Trophoblast cell (in vitro differentiated cells and primary cell): ENCODE measurements around the gene UHRF1.
"Not testable (repeated sequence)": the region's sequence is repeated elsewhere in the genome, so short reads cannot be mapped to it uniquely, and the experiment has no call there.

Experiments
- DNase-seq, 2 donors: peaks; one replicate each; pipeline ENCODE4 v3.0.0-alpha.2; 2016
- H2AFZ ChIP-seq: 2 replicates; pipeline ENCODE4 v1.6.1; 2013; ENCODE audit warnings: low read length, moderate library complexity, mild to moderate bottlenecking; ENCODE audit not compliant: insufficient read depth, poor library complexity
- H2AK5ac ChIP-seq: 2 replicates; pipeline ENCODE4 v1.6.1; 2013; ENCODE audit warnings: mild to moderate bottlenecking, low read length
- H2BK120ac ChIP-seq: 2 replicates; pipeline ENCODE4 v1.6.1; 2013; ENCODE audit warnings: low read length, mild to moderate bottlenecking, moderate library complexity; ENCODE audit not compliant: insufficient read depth, poor library complexity
- H2BK12ac ChIP-seq: 2 replicates; pipeline ENCODE4 v1.6.1; 2013; ENCODE audit warnings: mild to moderate bottlenecking, low read length, moderate library complexity
- H2BK5ac ChIP-seq: 2 replicates; pipeline ENCODE4 v1.6.1; 2013; ENCODE audit warnings: low read length, low read depth, moderate library complexity, mild to moderate bottlenecking; ENCODE audit not compliant: poor library complexity
- H3K14ac ChIP-seq: 2 replicates; pipeline ENCODE4 v1.6.1; 2013; ENCODE audit warnings: mild to moderate bottlenecking, low read length
- H3K18ac ChIP-seq: 2 replicates; pipeline ENCODE4 v1.6.1; 2013; ENCODE audit warnings: mild to moderate bottlenecking, low read length
- H3K23ac ChIP-seq: 2 replicates; pipeline ENCODE4 v1.6.1; 2013; ENCODE audit warnings: low read length
- H3K27ac ChIP-seq: 2 replicates; pipeline ENCODE4 v1.5.1; 2013; ENCODE audit warnings: low read depth, mild to moderate bottlenecking, inconsistent platforms, low read length, moderate library complexity
- H3K27me3 ChIP-seq: 2 replicates; pipeline ENCODE4 v1.6.1; 2013; ENCODE audit warnings: inconsistent platforms, mild to moderate bottlenecking, low read length, moderate library complexity; ENCODE audit not compliant: insufficient read depth
- H3K36me3 ChIP-seq, 2 experiments: 1 replicate in 1 of 2; 2 replicates in 1 of 2; pipeline ENCODE4 v1.6.1; 2013; ENCODE audit warnings: low read length in 2 of 2, mild to moderate bottlenecking in 2 of 2, moderate library complexity in 1 of 2; ENCODE audit not compliant: insufficient read depth in 2 of 2, control insufficient read depth in 1 of 2
- H3K4ac ChIP-seq: 2 replicates; pipeline ENCODE4 v1.6.1; 2013; ENCODE audit warnings: low read depth, mild to moderate bottlenecking, low read length, moderate library complexity
- H3K4me1 ChIP-seq, 2 experiments: 1 replicate in 1 of 2; 2 replicates in 1 of 2; pipeline ENCODE4 v1.6.1; 2013; ENCODE audit warnings: low read length in 2 of 2, mild to moderate bottlenecking in 2 of 2, moderate library complexity in 1 of 2; ENCODE audit not compliant: insufficient read depth in 2 of 2, control insufficient read depth in 1 of 2
- H3K4me2 ChIP-seq: 2 replicates; pipeline ENCODE4 v1.6.1; 2013; ENCODE audit warnings: inconsistent platforms, mild to moderate bottlenecking, low read length, moderate library complexity
- H3K4me3 ChIP-seq: 2 replicates; pipeline ENCODE4 v1.5.1; 2013; ENCODE audit warnings: mild to moderate bottlenecking, low read depth, low read length, inconsistent platforms
- H3K79me1 ChIP-seq: one replicate; pipeline ENCODE4 v1.6.1; 2013; ENCODE audit warnings: low read length
- H3K79me2 ChIP-seq: 2 replicates; pipeline ENCODE4 v1.6.1; 2013; ENCODE audit warnings: low read length, mild to moderate bottlenecking; ENCODE audit not compliant: control insufficient read depth, insufficient read depth, poor library complexity
- H3K9ac ChIP-seq: 2 replicates; pipeline ENCODE4 v1.6.1; 2013; ENCODE audit warnings: mild to moderate bottlenecking, low read length
- H3K9me3 ChIP-seq: 2 replicates; pipeline ENCODE4 v1.6.1; 2013; ENCODE audit warnings: low read depth, mild to moderate bottlenecking, control low read depth, inconsistent platforms, low read length; ENCODE audit not compliant: insufficient read depth
- H4K12ac ChIP-seq: 2 replicates; pipeline ENCODE4 v1.6.1; 2013; ENCODE audit warnings: low read depth, mild to moderate bottlenecking, low read length, moderate library complexity
- H4K8ac ChIP-seq: 2 replicates; pipeline ENCODE4 v1.6.1; 2013; ENCODE audit warnings: low read depth, mild to moderate bottlenecking, low read length, moderate library complexity
- H4K91ac ChIP-seq: one replicate; pipeline ENCODE4 v1.6.1; 2013; ENCODE audit warnings: low read depth, mild to moderate bottlenecking, low read length, moderate library complexity
- WGBS: extraction: QIAGEN DNeasy Blood & Tissue Kit; methylation state at CpG from one replicate; pipeline ENCODE4 v1.1.7; 2013; ENCODE audit warnings: missing lambda C conversion rate; ENCODE audit not compliant: insufficient read length, insufficient coverage; ENCODE audit errors: extremely low coverage; 5-methylcytosine and 5-hydroxymethylcytosine counted together

Gene UHRF1

DNA sequence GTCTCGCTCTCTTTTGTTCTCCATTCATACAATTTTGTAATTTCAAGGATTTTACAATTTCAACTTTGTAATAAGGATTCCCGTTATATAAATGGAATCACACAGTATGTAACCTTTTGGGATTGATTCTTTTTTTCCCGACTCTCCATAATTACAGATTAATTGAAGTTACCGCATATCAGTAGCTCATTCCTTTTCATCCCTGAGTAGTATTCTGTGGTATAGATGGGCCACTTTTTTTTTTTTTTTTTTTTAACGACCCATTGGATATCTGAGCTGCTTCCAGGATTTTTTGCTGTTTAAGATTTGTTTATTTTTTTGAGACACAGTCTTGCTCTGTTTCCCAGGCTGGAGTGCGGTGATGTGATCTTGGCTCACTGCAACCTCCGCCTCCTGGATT lies 27.8 kb downstream of the UHRF1 start:
- H3K36me3 ChIP-seq: peaks cover 37 to 38% of the 10 kb centered on the region in 2 experiments
- H2AK5ac ChIP-seq: no peak overlapping the region
- no peak overlapping the region for H2BK120ac ChIP-seq
- H3K27ac ChIP-seq: no peak overlapping the region
- H4K8ac ChIP-seq: no peak overlapping the region
- H3K4me3 ChIP-seq: no peak overlapping the region
- H3K4me2 ChIP-seq: no peak overlapping the region
- H3K14ac ChIP-seq: no peak overlapping the region
- H4K91ac ChIP-seq: no peak overlapping the region
- WGBS: no CpG with 5 or more reads among the region's 7 CpGs
- peaks cover 1% of the 10 kb centered on the region for H3K9me3 ChIP-seq
- no peak for DNase-seq
- H3K4ac ChIP-seq: no peak overlapping the region
- no peak overlapping the region for H2BK5ac ChIP-seq
- H3K9ac ChIP-seq: no peak overlapping the region
- H2AFZ ChIP-seq: no peak overlapping the region
- H2BK12ac ChIP-seq: no peak overlapping the region
- no peaks in the 10 kb centered on the region for H3K27me3 ChIP-seq
- H3K79me1 ChIP-seq: no peaks in the 10 kb centered on the region
- no peaks in the 10 kb centered on the region for H3K79me2 ChIP-seq
- H3K4me1 ChIP-seq: no peaks in the 10 kb centered on the region
- no peak overlapping the region for H4K12ac ChIP-seq
- H3K23ac ChIP-seq: no peak overlapping the region
- H3K18ac ChIP-seq: no peak overlapping the region

DNA sequence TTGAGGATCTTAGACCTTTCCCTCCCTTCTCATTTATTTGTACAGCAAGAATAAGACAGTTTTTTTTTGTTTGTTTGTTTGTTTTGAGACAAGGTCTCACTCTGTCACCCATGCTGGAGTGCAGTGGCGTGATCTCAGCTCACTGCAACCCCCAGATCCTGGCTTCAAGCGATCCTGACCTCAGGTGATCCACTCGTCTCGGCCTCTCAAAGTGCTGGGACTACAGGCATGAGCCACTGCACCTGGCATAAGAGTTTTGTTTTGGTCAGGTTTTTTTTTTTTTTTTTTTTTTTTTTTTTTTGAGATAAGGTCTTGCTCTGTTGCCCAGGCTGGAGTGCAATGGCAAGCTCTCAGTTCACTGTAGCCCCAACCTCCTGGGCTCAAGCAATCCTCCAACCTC lies 29.2 kb downstream of the UHRF1 start:
- not testable (repeated sequence) for H3K4me3 ChIP-seq, H3K9ac ChIP-seq, H3K27ac ChIP-seq, H3K27me3 ChIP-seq, H3K23ac ChIP-seq, H2BK120ac ChIP-seq, H3K14ac ChIP-seq, H2AK5ac ChIP-seq, H4K12ac ChIP-seq, H3K9me3 ChIP-seq, H2BK12ac ChIP-seq, H3K4ac ChIP-seq, H3K18ac ChIP-seq, H3K4me1 ChIP-seq, H2BK5ac ChIP-seq, H2AFZ ChIP-seq, H4K91ac ChIP-seq, H3K79me2 ChIP-seq, H3K79me1 ChIP-seq, DNase-seq, H4K8ac ChIP-seq, H3K4me2 ChIP-seq
- peaks cover 38% of the 10 kb centered on the region in 2 experiments for H3K36me3 ChIP-seq
- no CpG with 5 or more reads among the region's 4 CpGs for WGBS

DNA sequence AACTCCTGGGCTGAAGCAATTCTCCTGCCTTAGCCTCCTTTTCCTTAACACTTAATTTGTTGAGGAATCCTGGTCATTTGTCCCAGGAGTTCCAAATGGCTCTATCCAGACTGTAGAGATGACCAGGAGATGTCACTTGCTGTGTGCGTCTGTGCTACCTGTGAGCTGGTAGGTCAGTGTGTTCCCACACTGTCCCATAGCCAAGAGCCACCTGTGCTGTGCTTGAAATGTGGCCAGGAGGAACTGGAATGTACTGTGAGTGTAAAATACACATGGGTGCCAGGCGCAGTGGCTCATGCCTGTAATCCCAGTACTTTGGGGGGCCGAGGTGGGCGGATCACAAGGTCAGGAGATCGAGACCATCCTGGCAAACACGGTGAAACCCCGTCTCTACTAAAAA lies 30.2 kb downstream of the UHRF1 start:
- Histone ChIP-seq H3K18ac (no peak overlapping the region), H3K79me1 (no peaks in the 10 kb centered on the region), H3K4me1 (no peaks in the 10 kb centered on the region), H3K9ac (no peak overlapping the region), H2BK120ac (no peak overlapping the region), H4K8ac (no peak overlapping the region), H2AFZ (no peak overlapping the region), H3K9me3 (peaks cover 4% of the 10 kb centered on the region), H3K23ac (no peak overlapping the region), H3K36me3 (peaks cover 40% of the 10 kb centered on the region in 2 experiments), H2AK5ac (no peak overlapping the region), H4K91ac (no peak overlapping the region), H3K79me2 (no peaks in the 10 kb centered on the region), H3K27me3 (no peaks in the 10 kb centered on the region), H2BK12ac (no peak overlapping the region), H3K27ac (no peak overlapping the region), H3K14ac (no peak overlapping the region), H3K4me3 (no peak overlapping the region), H3K4me2 (no peak overlapping the region), H2BK5ac (no peak overlapping the region), H4K12ac (no peak overlapping the region), H3K4ac (no peak overlapping the region)
- WGBS: no CpG with 5 or more reads among the region's 7 CpGs
- DNase-seq: no peak

DNA sequence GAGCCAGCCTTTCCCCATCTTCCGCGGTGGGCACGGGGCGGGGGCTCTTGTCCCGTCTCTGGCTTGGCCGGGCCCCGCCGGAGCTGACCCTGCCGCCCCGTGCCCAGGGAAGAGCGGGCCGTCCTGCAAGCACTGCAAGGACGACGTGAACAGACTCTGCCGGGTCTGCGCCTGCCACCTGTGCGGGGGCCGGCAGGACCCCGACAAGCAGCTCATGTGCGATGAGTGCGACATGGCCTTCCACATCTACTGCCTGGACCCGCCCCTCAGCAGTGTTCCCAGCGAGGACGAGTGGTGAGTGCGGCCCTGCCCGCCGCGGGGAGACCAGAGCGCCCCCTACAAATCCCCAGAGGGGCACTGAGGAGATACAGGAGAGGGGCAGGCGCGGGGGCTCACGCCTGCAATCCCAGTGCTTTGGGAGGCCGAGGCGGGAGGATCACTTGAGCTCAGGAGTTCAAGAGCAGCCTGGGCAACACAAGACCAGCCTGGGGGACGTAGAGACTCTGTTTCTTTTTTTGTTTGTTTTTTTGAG lies 32.4 kb downstream of the UHRF1 start:
- H3K4ac ChIP-seq, H2BK12ac ChIP-seq, H2BK5ac ChIP-seq, H3K4me3 ChIP-seq, H4K12ac ChIP-seq, H2BK120ac ChIP-seq, H2AK5ac ChIP-seq, H2AFZ ChIP-seq, H3K18ac ChIP-seq, H3K27ac ChIP-seq, H3K27me3 ChIP-seq, H3K4me1 ChIP-seq, H3K4me2 ChIP-seq, H4K8ac ChIP-seq, H3K79me2 ChIP-seq, H3K79me1 ChIP-seq, DNase-seq, H3K23ac ChIP-seq, H3K9me3 ChIP-seq, H3K9ac ChIP-seq, H3K14ac ChIP-seq, H4K91ac ChIP-seq: not testable (repeated sequence)
- H3K36me3 ChIP-seq: peaks cover 40 to 47% of the 10 kb centered on the region in 2 experiments
- no CpG with 5 or more reads among the region's 35 CpGs for WGBS
